Measurements from ENCODE around the gene INPP5F. TPM values are rescaled to one million over a fixed set of nuclear protein-coding genes. Genes with fewer than 3 reads are reported as not detected.

Gene INPP5F
- total and polyA plus RNA-seq, 9 donors = 8.1 to 18.8 (median 13.8) TPM

- no peak overlapping the region for H3K27ac ChIP-seq
- no peaks in the 10 kb centered on the region for H3K36me3 ChIP-seq
- intact Hi-C loops (cut with DNase I) = no loop called here
- no peaks in the 10 kb centered on the region for H3K4me1 ChIP-seq (ENCODE audit: insufficient read depth)
- 94 to 98% (median 94%) methylated on average over 2 of the region's 2 CpGs for WGBS, 3 donors
- no peaks in the 10 kb centered on the region for H3K9me3 ChIP-seq
- H3K4me3 ChIP-seq = no peak overlapping the region
- H3K27me3 ChIP-seq = no peaks in the 10 kb centered on the region
- TF ChIP-seq POLR2A (IDR thresholded peaks at IDR 0.05) = no peak
- TF ChIP-seq, protein P1, sequence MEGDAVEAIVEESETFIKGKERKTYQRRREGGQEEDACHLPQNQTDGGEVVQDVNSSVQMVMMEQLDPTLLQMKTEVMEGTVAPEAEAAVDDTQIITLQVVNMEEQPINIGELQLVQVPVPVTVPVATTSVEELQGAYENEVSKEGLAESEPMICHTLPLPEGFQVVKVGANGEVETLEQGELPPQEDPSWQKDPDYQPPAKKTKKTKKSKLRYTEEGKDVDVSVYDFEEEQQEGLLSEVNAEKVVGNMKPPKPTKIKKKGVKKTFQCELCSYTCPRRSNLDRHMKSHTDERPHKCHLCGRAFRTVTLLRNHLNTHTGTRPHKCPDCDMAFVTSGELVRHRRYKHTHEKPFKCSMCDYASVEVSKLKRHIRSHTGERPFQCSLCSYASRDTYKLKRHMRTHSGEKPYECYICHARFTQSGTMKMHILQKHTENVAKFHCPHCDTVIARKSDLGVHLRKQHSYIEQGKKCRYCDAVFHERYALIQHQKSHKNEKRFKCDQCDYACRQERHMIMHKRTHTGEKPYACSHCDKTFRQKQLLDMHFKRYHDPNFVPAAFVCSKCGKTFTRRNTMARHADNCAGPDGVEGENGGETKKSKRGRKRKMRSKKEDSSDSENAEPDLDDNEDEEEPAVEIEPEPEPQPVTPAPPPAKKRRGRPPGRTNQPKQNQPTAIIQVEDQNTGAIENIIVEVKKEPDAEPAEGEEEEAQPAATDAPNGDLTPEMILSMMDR (IDR thresholded peaks at IDR 0.05) = no peak
- TF ChIP-seq EP300 (IDR thresholded peaks at IDR 0.05) = no peak
- DNase-seq = no peak
Measured at GRCh38 chr10:119801176-119801575, 75.3 kb downstream of the INPP5F start.

DNA sequence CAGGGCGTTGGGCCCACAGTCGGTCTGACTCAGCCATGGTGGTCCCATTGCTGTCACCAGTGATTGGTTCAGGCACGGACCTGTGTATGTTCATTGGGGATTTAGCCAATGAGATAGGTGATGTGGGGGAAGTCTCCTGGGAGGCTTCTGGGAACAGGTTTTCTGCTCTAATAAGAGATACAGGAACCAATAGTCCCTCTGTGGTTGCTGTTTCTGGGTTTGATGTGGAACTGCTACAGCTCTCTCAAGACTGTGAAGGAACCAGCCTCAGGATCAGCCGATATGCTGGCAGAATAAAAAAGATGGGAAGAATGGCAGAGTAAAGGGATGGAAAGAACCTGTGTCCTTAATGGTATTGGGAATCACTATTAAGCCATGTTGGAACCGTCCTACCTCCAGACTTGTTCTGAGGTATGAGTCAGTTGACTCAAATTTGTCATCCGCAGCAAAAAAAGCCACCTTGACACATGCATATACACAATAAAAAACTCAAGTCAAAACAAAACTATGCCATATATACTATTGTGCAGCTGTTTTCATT, 76.2 kb downstream of the INPP5F start:
- WGBS, 3 donors = 94 to 95% (median 94%) methylated on average over 6 of the region's 6 CpGs
- H3K27ac ChIP-seq = no peak overlapping the region
- intact Hi-C loops (cut with DNase I) = no loop called here

GRCh38 chr10:119803264-119803663, 77.4 kb downstream of the INPP5F start:
- DNase-seq = no peak
- H3K36me3 ChIP-seq = no peaks in the 10 kb centered on the region
- 77 to 96% (median 80%) methylated on average over 1 of the region's 1 CpG for WGBS, 3 donors
- intact Hi-C loops (cut with DNase I) = no loop called here
- no peaks in the 10 kb centered on the region for H3K9me3 ChIP-seq
- H3K4me1 ChIP-seq (ENCODE audit: insufficient read depth) = no peaks in the 10 kb centered on the region
- H3K27me3 ChIP-seq = no peaks in the 10 kb centered on the region
- no peak overlapping the region for H3K27ac ChIP-seq
- H3K4me3 ChIP-seq = no peak overlapping the region
- TF ChIP-seq POLR2A (IDR thresholded peaks at IDR 0.05) = no peak
- no peak for TF ChIP-seq EP300 (IDR thresholded peaks at IDR 0.05)
- TF ChIP-seq, protein P1 (IDR thresholded peaks at IDR 0.05) = no peak

More for the DNA sequence above, 76.2 kb downstream of the INPP5F start:
- no peaks in the 10 kb centered on the region for H3K27me3 ChIP-seq
- TF ChIP-seq, protein P1 (IDR thresholded peaks at IDR 0.05) = no peak
- TF ChIP-seq EP300 (IDR thresholded peaks at IDR 0.05) (no peak), POLR2A (IDR thresholded peaks at IDR 0.05) (no peak)
- no peak overlapping the region for H3K4me3 ChIP-seq
- H3K36me3 ChIP-seq = no peaks in the 10 kb centered on the region
- no peaks in the 10 kb centered on the region for H3K4me1 ChIP-seq (ENCODE audit: insufficient read depth)
- no peak for DNase-seq
- H3K9me3 ChIP-seq = no peaks in the 10 kb centered on the region

DNA sequence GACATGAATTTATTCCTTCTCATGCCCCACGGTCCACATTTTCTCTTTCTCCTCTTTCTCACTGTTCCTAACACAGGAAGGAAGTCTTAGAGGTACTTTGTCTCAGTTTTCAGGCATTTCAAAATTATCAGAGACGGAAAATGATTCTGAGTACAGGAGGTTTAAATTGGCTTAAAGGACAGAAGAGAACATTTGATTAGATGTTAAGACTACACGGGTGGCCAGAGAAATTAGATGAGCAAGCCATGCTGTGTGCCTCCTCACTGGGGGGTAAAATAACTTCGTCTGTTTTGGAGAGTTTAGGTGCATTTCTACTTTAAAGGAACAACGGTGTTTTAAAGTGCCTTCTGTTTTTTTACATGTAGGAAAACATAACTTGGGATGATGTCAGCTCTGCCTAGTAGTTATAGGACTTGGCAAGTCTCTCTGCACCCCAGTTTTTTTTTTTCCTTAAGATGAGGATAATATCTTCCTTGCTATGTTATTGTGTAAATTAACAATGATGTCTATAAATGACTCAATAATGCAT, 79.9 kb downstream of the INPP5F start:
- Histone ChIP-seq H3K27ac (no peak overlapping the region), H3K9me3 (no peaks in the 10 kb centered on the region), H3K36me3 (no peaks in the 10 kb centered on the region), H3K4me3 (no peak overlapping the region), H3K4me1 (ENCODE audit: insufficient read depth) (no peaks in the 10 kb centered on the region), H3K27me3 (no peaks in the 10 kb centered on the region)
- intact Hi-C loops (cut with DNase I) = no loop called here
- 77 to 87% (median 86%) methylated on average over 5 of the region's 5 CpGs for WGBS, 3 donors
- TF ChIP-seq, protein P1 (IDR thresholded peaks at IDR 0.05) = no peak
- TF ChIP-seq EP300 (IDR thresholded peaks at IDR 0.05) (no peak), POLR2A (IDR thresholded peaks at IDR 0.05) (no peak)
- DNase-seq = no peak
